ENCODE measurements around the gene NGEF.

- TF ChIP-seq CTCF (conservative IDR thresholded peaks at IDR 0.05 in 1 of 2, IDR thresholded peaks at IDR 0.05 in 1 of 2; ENCODE audit: extremely low read depth in 1 of 2, insufficient read depth in 1 of 2, low read depth in 1 of 2, low read length in 2 of 2) (no peak), EZH2 (IDR thresholded peaks at IDR 0.05; ENCODE audit: borderline replicate concordance, low read length) (no peak)
Measured at GRCh38 chr2:233039846-233040530, 26.9 kb upstream of the NGEF start.
